ENCODE results near the gene COL9A3.

GRCh38 chr20:62772619-62772989 is 44.2 kb upstream of the COL9A3 start:
- TF ChIP-seq EP300 (IDR thresholded peaks at IDR 0.05; ENCODE audit: low read depth) (no peak), CTCF (IDR thresholded peaks at IDR 0.05) (no peak), POLR2A (IDR thresholded peaks at IDR 0.05) (no peak)

All from transverse colon (tissue), 3 donors.